ENCODE results near the gene PCDH18. TPM values are rescaled to one million over a fixed set of nuclear protein-coding genes. Genes with fewer than 3 reads are reported as not detected.
"Not testable (repeated sequence)": the region's sequence is repeated elsewhere in the genome, so short reads cannot be mapped to it uniquely, and the experiment has no call there.

PCDH18 gene
- total RNA-seq, 1 experiment from 2014 or later, result 4.2 TPM

- no peak for DNase-seq (ENCODE audit: low spot score)
Observed at GRCh38 chr4:137529432-137529831, 2.9 kb downstream of the PCDH18 start.

- DNase-seq (ENCODE audit: low spot score), result no peak
Observed at GRCh38 chr4:137528673-137529072, 3.6 kb downstream of the PCDH18 start.

GRCh38 chr4:137526681-137527080 is 5.6 kb downstream of the PCDH18 start:
- DNase-seq (ENCODE audit: low spot score), result no peak

- no peak for DNase-seq (ENCODE audit: low spot score)
Observed at GRCh38 chr4:137524725-137525369, 7.4 kb downstream of the PCDH18 start.

GRCh38 chr4:137523329-137523728 is 9.0 kb downstream of the PCDH18 start:
- DNase-seq (ENCODE audit: low spot score), result no peak

GRCh38 chr4:137521053-137521452 is 11.2 kb downstream of the PCDH18 start:
- DNase-seq (ENCODE audit: low spot score), result no peak

GRCh38 chr4:137519406-137519805 is 12.9 kb downstream of the PCDH18 start:
- DNase-seq (ENCODE audit: low spot score), result no peak

GRCh38 chr4:137517323-137517722 is 15.0 kb downstream of the PCDH18 start:
- DNase-seq (ENCODE audit: low spot score), result not testable (repeated sequence)

- DNase-seq (ENCODE audit: low spot score), result no peak
Observed at GRCh38 chr4:137514406-137515111, 17.7 kb downstream of the PCDH18 start.

GRCh38 chr4:137510557-137511265 is 21.6 kb downstream of the PCDH18 start:
- peak; percentile 80 for DNase-seq (ENCODE audit: low spot score)

- peak; percentile 54 for DNase-seq (ENCODE audit: low spot score)
Observed at GRCh38 chr4:137509855-137510282, 22.4 kb downstream of the PCDH18 start.

GRCh38 chr4:137502339-137503129 is 29.8 kb downstream of the PCDH18 start:
- DNase-seq (ENCODE audit: low spot score), result no peak

- not testable (repeated sequence) for DNase-seq (ENCODE audit: low spot score)
Observed at GRCh38 chr4:137496267-137496666, 36.0 kb downstream of the PCDH18 start.

GRCh38 chr4:137495578-137495977 is 36.7 kb downstream of the PCDH18 start:
- DNase-seq (ENCODE audit: low spot score), result no peak

- not testable (repeated sequence) for DNase-seq (ENCODE audit: low spot score)
Observed at GRCh38 chr4:137483313-137483959, 48.9 kb downstream of the PCDH18 start.

GRCh38 chr4:137479657-137480056 is 52.6 kb downstream of the PCDH18 start:
- not testable (repeated sequence) for DNase-seq (ENCODE audit: low spot score)

- DNase-seq (ENCODE audit: low spot score), result no peak
Observed at GRCh38 chr4:137476345-137476744, 55.9 kb downstream of the PCDH18 start.

- no peak for DNase-seq (ENCODE audit: low spot score)
Observed at GRCh38 chr4:137474711-137475301, 57.5 kb downstream of the PCDH18 start.

GRCh38 chr4:137471895-137472294 is 60.4 kb downstream of the PCDH18 start:
- peak; percentile 4 for DNase-seq (ENCODE audit: low spot score)

- no peak for DNase-seq (ENCODE audit: low spot score)
Observed at GRCh38 chr4:137471461-137471860, 60.8 kb downstream of the PCDH18 start.

GRCh38 chr4:137470806-137471205 is 61.5 kb downstream of the PCDH18 start:
- no peak for DNase-seq (ENCODE audit: low spot score)
